Measurements from ENCODE around the gene ABCB8.
A peak's percentile ranks its signal among the peaks of the same experiment; 100 is the strongest.

The ABCB8 gene

GRCh38 chr7:151047976-151048815 lies 19.9 kb downstream of the ABCB8 start, which contains the start of gene ASIC3:
ASIC3 (plus strand) TSS chr7:151048531; CDS start chr7:151048886, 355 bp downstream.
- in situ Hi-C loops (cut with HindIII; ENCODE audit: low pct_unique_long_range_greater_than_20kb, low sequenced_read_pairs), result no loop called here
- DNase-seq (ENCODE audit: low read depth in 1 of 2, low spot score in 1 of 2), result no peak
- no peak for TF ChIP-seq JUND (IDR thresholded peaks at IDR 0.05; ENCODE audit: low read depth)

GRCh38 chr7:151048911-151049463 lies 20.7 kb downstream of the ABCB8 start:
- in situ Hi-C loops (cut with HindIII; ENCODE audit: low pct_unique_long_range_greater_than_20kb, low sequenced_read_pairs), result no loop called here
- no peak for DNase-seq (ENCODE audit: low read depth in 1 of 2, low spot score in 1 of 2)
- TF ChIP-seq JUND (IDR thresholded peaks at IDR 0.05; ENCODE audit: low read depth), result no peak

- in situ Hi-C loops (cut with HindIII; ENCODE audit: low pct_unique_long_range_greater_than_20kb, low sequenced_read_pairs), result no loop called here
- TF ChIP-seq JUND (IDR thresholded peaks at IDR 0.05; ENCODE audit: low read depth), result no peak
- no peak for DNase-seq (ENCODE audit: low read depth in 1 of 2, low spot score in 1 of 2)
Observed at GRCh38 chr7:151051108-151051507, 22.9 kb downstream of the ABCB8 start.

- TF ChIP-seq JUND (IDR thresholded peaks at IDR 0.05; ENCODE audit: low read depth), result no peak
- no peak for DNase-seq (ENCODE audit: low read depth in 1 of 2, low spot score in 1 of 2)
- in situ Hi-C loops (cut with HindIII; ENCODE audit: low pct_unique_long_range_greater_than_20kb, low sequenced_read_pairs), result no loop called here
Observed at GRCh38 chr7:151053096-151053495, 24.8 kb downstream of the ABCB8 start.

GRCh38 chr7:151053751-151054150 lies 25.5 kb downstream of the ABCB8 start:
- in situ Hi-C loops (cut with HindIII; ENCODE audit: low pct_unique_long_range_greater_than_20kb, low sequenced_read_pairs), result no loop called here
- TF ChIP-seq JUND (IDR thresholded peaks at IDR 0.05; ENCODE audit: low read depth), result no peak
- no peak for DNase-seq (ENCODE audit: low read depth in 1 of 2, low spot score in 1 of 2)

- no peak for TF ChIP-seq JUND (IDR thresholded peaks at IDR 0.05; ENCODE audit: low read depth)
- no peak for DNase-seq (ENCODE audit: low read depth in 1 of 2, low spot score in 1 of 2)
- in situ Hi-C loops (cut with HindIII; ENCODE audit: low pct_unique_long_range_greater_than_20kb, low sequenced_read_pairs), result no loop called here
Observed at GRCh38 chr7:151056283-151056665, 28.0 kb downstream of the ABCB8 start.

- no peak for DNase-seq (ENCODE audit: low read depth in 1 of 2, low spot score in 1 of 2)
- no peak for TF ChIP-seq JUND (IDR thresholded peaks at IDR 0.05; ENCODE audit: low read depth)
- in situ Hi-C loops (cut with HindIII; ENCODE audit: low pct_unique_long_range_greater_than_20kb, low sequenced_read_pairs), result no loop called here
Observed at GRCh38 chr7:151056666-151057505, 28.6 kb downstream of the ABCB8 start.

- DNase-seq (ENCODE audit: low read depth in 1 of 2, low spot score in 1 of 2), result no peak
- no peak for TF ChIP-seq JUND (IDR thresholded peaks at IDR 0.05; ENCODE audit: low read depth)
- in situ Hi-C loops (cut with HindIII; ENCODE audit: low pct_unique_long_range_greater_than_20kb, low sequenced_read_pairs), result no loop called here
Observed at GRCh38 chr7:151057506-151057988, 29.3 kb downstream of the ABCB8 start, which contains the start of gene CDK5. CDK5 (minus strand) TSS chr7:151057897; CDS start chr7:151057848, 49 bp downstream.

- no peak for TF ChIP-seq JUND (IDR thresholded peaks at IDR 0.05; ENCODE audit: low read depth)
- DNase-seq (ENCODE audit: low read depth in 1 of 2, low spot score in 1 of 2), result peak; percentile 97 to 99
- in situ Hi-C loops (cut with HindIII; ENCODE audit: low pct_unique_long_range_greater_than_20kb, low sequenced_read_pairs), result no loop called here
Observed at GRCh38 chr7:151057989-151058780, 29.9 kb downstream of the ABCB8 start.

- in situ Hi-C loops (cut with HindIII; ENCODE audit: low pct_unique_long_range_greater_than_20kb, low sequenced_read_pairs), result no loop called here
- no peak for TF ChIP-seq JUND (IDR thresholded peaks at IDR 0.05; ENCODE audit: low read depth)
- no peak for DNase-seq (ENCODE audit: low read depth in 1 of 2, low spot score in 1 of 2)
Observed at GRCh38 chr7:151058781-151059366, 30.6 kb downstream of the ABCB8 start.

GRCh38 chr7:151059367-151060112 lies 31.3 kb downstream of the ABCB8 start, which contains the start of gene SLC4A2:
SLC4A2 (plus strand) TSS chr7:151059589; CDS start chr7:151061988, 2,399 bp downstream.
- in situ Hi-C loops (cut with HindIII; ENCODE audit: low pct_unique_long_range_greater_than_20kb, low sequenced_read_pairs), result no loop called here
- TF ChIP-seq JUND (IDR thresholded peaks at IDR 0.05; ENCODE audit: low read depth), result no peak
- DNase-seq (ENCODE audit: low read depth in 1 of 2, low spot score in 1 of 2), result peak; percentile 76 to 81

All from T47D (cell line).